HUES48 (cell line): ENCODE data around the gene DCUN1D2.
"Not testable (repeated sequence)": the region's sequence is repeated elsewhere in the genome, so short reads cannot be mapped to it uniquely, and the experiment has no call there.

Experiments
- H3K27ac ChIP-seq: one replicate; pipeline ENCODE4 v1.7.0; 2013; ENCODE audit warnings: low read depth, low read length, inconsistent platforms
- H3K27me3 ChIP-seq: 2 replicates; pipeline ENCODE4 v1.6.1; 2013; ENCODE audit warnings: mild to moderate bottlenecking, low read length; ENCODE audit not compliant: control insufficient read depth, insufficient read depth
- H3K36me3 ChIP-seq: 2 replicates; pipeline ENCODE4 v1.6.1; 2013; ENCODE audit warnings: low read length; ENCODE audit not compliant: control insufficient read depth, insufficient read depth
- H3K4me1 ChIP-seq: 2 replicates; pipeline ENCODE4 v1.6.1; 2013; ENCODE audit warnings: mild to moderate bottlenecking, low read length; ENCODE audit not compliant: control insufficient read depth, insufficient read depth
- H3K4me3 ChIP-seq: 2 replicates; pipeline ENCODE4 v1.5.1; 2013; ENCODE audit warnings: mild to moderate bottlenecking, low read depth, low read length
- H3K9ac ChIP-seq: 2 replicates; pipeline ENCODE4 v1.6.1; 2013; ENCODE audit warnings: mild to moderate bottlenecking, low read depth, low read length, moderate library complexity
- H3K9me3 ChIP-seq: 2 replicates; pipeline ENCODE4 v1.6.1; 2013; ENCODE audit warnings: low read length; ENCODE audit not compliant: control insufficient read depth, insufficient read depth

The DCUN1D2 gene

DNA sequence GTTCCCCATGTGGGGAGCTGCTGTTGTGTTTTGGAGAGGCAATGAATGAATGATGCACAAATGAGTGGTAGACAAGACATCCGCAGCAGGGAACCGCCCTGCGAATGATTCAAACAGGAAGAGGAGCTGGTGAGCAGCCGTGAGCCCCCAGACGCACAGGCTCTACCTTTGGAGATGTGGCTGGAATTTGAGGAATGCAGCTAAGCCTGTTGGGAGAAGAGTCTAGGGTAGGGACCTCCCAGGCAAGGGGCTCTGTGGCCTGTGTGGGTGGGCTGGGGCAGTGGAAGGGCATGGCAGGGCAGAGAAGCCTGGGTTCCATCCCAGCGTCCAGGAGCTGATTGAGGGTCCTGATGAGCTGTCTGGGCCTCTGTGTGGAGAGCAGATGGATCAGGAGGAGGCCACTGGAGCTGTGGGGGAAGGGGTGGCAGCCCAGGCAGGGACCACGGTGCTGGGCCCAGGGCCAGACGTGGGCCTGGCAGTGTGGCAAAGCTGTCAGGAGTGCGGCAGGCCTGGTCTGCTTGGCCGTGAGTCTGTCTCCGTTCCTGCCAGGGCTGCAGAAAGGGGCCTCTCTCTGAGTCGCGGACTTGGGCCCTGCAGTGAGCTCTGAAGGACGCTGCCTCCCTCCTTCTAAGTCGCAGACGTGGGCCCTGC, 41.8 kb upstream of the DCUN1D2 start:
- Histone ChIP-seq H3K4me3 (no peak overlapping the region), H3K27me3 (no peaks in the 10 kb centered on the region), H3K9ac (0 out of 2 replicates have a peak overlapping the region, but pooled peaks have one; percentile 32), H3K4me1 (peaks cover 11% of the 10 kb centered on the region), H3K9me3 (no peaks in the 10 kb centered on the region), H3K27ac (peak overlapping the region; percentile 29), H3K36me3 (peaks cover 41% of the 10 kb centered on the region)

DNA sequence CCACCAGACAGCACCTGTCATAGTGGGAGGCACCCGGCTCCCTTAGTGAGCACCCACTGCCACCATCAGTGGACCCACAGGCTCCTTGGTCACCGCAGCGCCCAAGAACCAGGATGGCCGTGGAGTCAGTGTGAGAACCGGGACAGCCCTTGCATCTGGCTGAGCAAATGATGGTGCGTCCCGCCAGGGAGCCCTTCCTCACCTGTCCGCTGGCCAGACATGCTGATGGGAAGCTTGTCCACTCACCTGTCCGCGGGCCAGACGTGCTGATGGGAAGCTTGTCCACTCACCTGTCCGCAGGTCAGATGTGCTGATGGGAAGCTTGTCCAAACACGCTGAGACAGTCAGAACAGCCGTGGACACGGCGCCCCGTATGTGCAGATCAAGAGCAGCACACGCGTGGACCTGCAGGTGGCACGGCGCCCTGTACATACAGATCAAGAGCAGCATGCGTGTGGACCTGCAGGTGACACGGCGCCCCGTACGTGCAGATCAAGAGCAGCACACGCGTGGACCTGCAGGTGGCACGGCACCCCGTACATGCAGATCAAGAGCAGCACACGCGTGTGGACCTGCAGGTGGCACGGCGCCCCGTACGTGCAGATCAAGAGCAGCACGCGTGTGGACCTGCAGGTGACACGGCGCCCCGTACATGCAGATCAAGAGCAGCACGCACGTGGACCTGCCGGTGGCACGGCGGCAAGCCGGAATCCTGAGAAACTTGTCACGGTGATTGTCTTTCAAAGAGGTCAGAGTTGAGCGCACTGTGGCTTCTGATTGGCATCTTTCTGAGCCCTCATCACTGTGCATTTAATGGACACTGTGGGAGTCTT, 40.7 kb upstream of the DCUN1D2 start:
- H3K4me1 ChIP-seq, result peaks cover 11% of the 10 kb centered on the region
- no peaks in the 10 kb centered on the region for H3K9me3 ChIP-seq
- no peaks in the 10 kb centered on the region for H3K27me3 ChIP-seq
- no peak overlapping the region for H3K9ac ChIP-seq
- no peak overlapping the region for H3K4me3 ChIP-seq
- peaks cover 51% of the 10 kb centered on the region for H3K36me3 ChIP-seq
- H3K27ac ChIP-seq, result peak overlapping the region; percentile 29

- H3K4me3 ChIP-seq, result no peak overlapping the region
- H3K27ac ChIP-seq, result no peak overlapping the region
- peaks cover 64% of the 10 kb centered on the region for H3K36me3 ChIP-seq
- peaks cover 11% of the 10 kb centered on the region for H3K4me1 ChIP-seq
- no peaks in the 10 kb centered on the region for H3K9me3 ChIP-seq
- H3K9ac ChIP-seq, result no peak overlapping the region
- no peaks in the 10 kb centered on the region for H3K27me3 ChIP-seq
Observed at GRCh38 chr13:113528813-113529180, 38.3 kb upstream of the DCUN1D2 start.

GRCh38 chr13:113528101-113528812, 37.7 kb upstream of the DCUN1D2 start:
- Histone ChIP-seq H3K36me3 (peaks cover 65% of the 10 kb centered on the region), H3K4me1 (peaks cover 11% of the 10 kb centered on the region), H3K27ac (no peak overlapping the region), H3K27me3 (no peaks in the 10 kb centered on the region), H3K9me3 (no peaks in the 10 kb centered on the region), H3K9ac (no peak overlapping the region), H3K4me3 (no peak overlapping the region)

GRCh38 chr13:113527272-113527958, 36.9 kb upstream of the DCUN1D2 start:
- Histone ChIP-seq H3K9me3 (no peaks in the 10 kb centered on the region), H3K27ac (no peak overlapping the region), H3K27me3 (no peaks in the 10 kb centered on the region), H3K9ac (no peak overlapping the region), H3K4me3 (no peak overlapping the region), H3K36me3 (peaks cover 70% of the 10 kb centered on the region), H3K4me1 (peaks cover 9% of the 10 kb centered on the region)

DNA sequence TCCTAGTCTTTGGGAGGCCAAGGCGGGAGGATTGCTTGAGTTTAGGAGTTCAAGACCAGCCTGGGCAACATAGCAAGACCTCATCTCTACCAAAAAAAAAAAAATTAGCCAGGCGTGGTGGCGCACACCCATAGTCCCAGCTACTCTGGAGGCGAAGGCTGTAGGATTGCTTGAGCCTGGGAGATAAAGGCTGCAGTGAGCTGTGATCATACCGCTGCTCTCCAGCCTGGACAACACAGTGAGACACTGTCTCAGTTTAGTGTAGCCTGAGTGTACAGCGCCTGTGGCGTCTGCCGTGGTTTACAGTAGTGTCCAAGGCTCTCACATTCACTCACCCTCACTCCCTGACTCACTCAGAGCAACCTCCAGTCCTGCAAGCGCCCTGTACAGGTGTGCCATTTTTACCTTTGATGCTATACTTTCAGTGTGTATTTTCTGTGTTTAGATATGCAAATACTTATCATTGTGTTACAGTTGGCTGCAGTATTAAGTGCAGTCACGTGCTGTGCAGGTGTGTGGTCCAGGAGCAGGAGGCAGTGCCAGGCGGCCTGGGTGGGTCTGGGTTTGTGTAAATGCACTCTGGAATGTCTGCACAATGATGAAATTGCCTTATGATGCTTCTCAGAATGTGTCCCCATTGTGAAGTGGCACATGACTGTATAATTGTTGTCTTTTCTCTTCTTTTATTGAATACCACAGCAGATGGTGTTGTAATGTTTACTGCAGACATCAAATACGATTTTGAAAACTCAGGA, 36.1 kb upstream of the DCUN1D2 start:
- H3K27me3 ChIP-seq, result no peaks in the 10 kb centered on the region
- H3K27ac ChIP-seq, result no peak overlapping the region
- no peak overlapping the region for H3K9ac ChIP-seq
- peaks cover 73% of the 10 kb centered on the region for H3K36me3 ChIP-seq
- H3K4me1 ChIP-seq, result peaks cover 2% of the 10 kb centered on the region
- H3K4me3 ChIP-seq, result no peak overlapping the region
- no peaks in the 10 kb centered on the region for H3K9me3 ChIP-seq

DNA sequence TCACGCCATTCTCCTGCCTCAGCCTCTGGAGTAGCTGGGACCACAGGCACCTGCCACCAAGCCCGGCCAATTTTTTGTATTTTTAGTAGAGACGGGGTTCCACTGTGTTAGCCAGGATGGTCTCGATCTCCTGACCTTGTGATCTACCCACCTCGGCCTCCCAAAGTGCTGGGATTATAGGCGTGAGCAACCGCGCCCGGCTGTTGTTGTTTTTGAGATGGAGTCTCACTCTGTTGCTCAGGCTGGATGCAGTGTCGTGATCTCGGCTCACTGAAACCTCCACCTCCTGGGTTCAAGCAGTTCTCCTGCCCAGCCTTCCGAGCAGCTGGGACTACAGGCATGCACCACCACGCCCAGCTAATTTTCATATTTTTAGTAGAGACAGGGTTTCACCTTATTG, 31.9 kb upstream of the DCUN1D2 start:
- H3K36me3 ChIP-seq, result peaks cover 67% of the 10 kb centered on the region
- not testable (repeated sequence) for H3K27ac ChIP-seq, H3K9me3 ChIP-seq

DNA sequence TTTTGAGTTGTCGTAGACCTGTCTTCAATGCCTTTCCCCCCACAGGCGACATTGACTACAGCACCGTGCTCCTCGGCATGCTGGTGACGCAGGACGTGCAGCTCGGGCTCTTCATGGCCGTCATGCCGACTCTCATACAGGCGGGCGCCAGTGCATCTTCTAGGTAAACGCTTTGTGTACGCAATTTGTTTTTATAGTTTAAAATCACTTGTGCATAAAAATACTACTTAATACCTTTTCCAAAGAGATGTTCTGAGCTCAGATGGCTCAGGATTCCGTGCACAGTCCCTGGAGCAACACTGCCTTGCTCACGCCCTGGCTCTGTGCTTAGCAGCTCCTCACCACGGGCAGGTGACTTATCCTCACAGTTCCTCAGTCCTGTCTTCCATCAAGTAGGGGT, 30.1 kb upstream of the DCUN1D2 start:
- H3K27ac ChIP-seq, result no peak overlapping the region
- H3K9ac ChIP-seq, result no peak overlapping the region
- H3K27me3 ChIP-seq, result no peaks in the 10 kb centered on the region
- no peaks in the 10 kb centered on the region for H3K4me1 ChIP-seq
- no peak overlapping the region for H3K4me3 ChIP-seq
- no peaks in the 10 kb centered on the region for H3K9me3 ChIP-seq
- H3K36me3 ChIP-seq, result peaks cover 65% of the 10 kb centered on the region

More for the DNA sequence above, 31.9 kb upstream of the DCUN1D2 start:
- not testable (repeated sequence) for H3K4me1 ChIP-seq, H3K4me3 ChIP-seq, H3K9ac ChIP-seq, H3K27me3 ChIP-seq

- peaks cover 62% of the 10 kb centered on the region for H3K36me3 ChIP-seq
- H3K27me3 ChIP-seq, result no peaks in the 10 kb centered on the region
- no peaks in the 10 kb centered on the region for H3K4me1 ChIP-seq
- no peak overlapping the region for H3K4me3 ChIP-seq
- H3K9me3 ChIP-seq, result no peaks in the 10 kb centered on the region
- no peak overlapping the region for H3K27ac ChIP-seq
- no peak overlapping the region for H3K9ac ChIP-seq
Observed at GRCh38 chr13:113519556-113519955, 29.0 kb upstream of the DCUN1D2 start.

DNA sequence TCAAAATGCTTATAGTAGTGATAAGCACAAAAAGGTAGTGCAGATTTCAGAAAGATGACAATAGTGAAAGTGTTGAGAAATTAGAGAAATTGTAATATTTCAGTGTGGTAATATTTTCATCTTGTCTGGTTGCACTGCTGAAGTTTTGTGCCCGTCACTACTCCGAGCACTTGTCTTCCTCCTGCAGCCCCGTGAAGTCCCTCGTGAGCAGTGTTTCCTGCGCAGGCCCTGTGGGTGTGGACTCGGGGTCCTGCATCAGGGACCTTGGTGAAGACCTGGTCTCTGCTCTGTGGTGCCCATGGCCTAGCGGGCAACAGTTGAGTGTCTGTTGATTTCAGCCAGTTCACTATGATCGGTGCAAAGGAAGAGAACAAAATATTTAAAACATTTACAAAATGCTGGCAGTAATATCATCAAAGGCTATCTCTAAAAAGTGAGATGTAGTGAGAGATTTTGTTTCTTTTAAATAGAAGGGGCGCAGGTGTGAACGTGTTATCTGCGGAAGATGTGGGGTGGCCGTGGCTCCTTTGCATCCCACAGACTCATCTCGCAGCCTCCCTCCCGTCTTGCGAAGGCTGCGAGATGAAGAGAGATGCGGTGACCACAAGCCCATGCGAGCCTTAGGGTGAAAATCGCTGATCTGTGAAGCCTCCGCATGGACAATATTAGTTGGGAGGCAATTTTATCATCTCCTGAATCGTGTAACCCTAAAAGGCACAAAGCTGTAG, 27.7 kb upstream of the DCUN1D2 start:
- Histone ChIP-seq H3K4me1 (no peaks in the 10 kb centered on the region), H3K4me3 (no peak overlapping the region), H3K27me3 (no peaks in the 10 kb centered on the region), H3K9ac (no peak overlapping the region), H3K9me3 (no peaks in the 10 kb centered on the region), H3K27ac (no peak overlapping the region), H3K36me3 (peaks cover 57% of the 10 kb centered on the region)
